CD14-positive monocyte (primary cell): ENCODE data around the gene ATG3. TPM values are rescaled to one million over a fixed set of nuclear protein-coding genes. Genes with fewer than 3 reads are reported as not detected.

ENCODE experiments used
- DNase-seq, 3 donors: peaks; one replicate each; pipeline ENCODE4 v3.0.0-alpha.2; 2011 to 2022
- H2AFZ ChIP-seq: 2 replicates; pipeline ENCODE4 v1.6.0; 2012; ENCODE audit warnings: mild to moderate bottlenecking, low read depth, low read length, inconsistent platforms; ENCODE audit not compliant: insufficient read depth, poor library complexity, severe bottlenecking
- H3K27ac ChIP-seq, 2 donors: 1 replicate in 1 of 2; 2 replicates in 1 of 2; pipeline ENCODE4 v1.5.1; 2012 to 2013; ENCODE audit warnings: low read length in 2 of 2, control low read depth in 1 of 2, inconsistent platforms in 1 of 2, low read depth in 1 of 2, mild to moderate bottlenecking in 1 of 2
- H3K27me3 ChIP-seq, 2 donors: one replicate each; pipeline versions ENCODE4 v1.6.0 to v1.6.1; 2011 to 2013; ENCODE audit warnings: low read length in 2 of 2; ENCODE audit not compliant: control insufficient read depth in 2 of 2, insufficient read depth in 2 of 2
- H3K36me3 ChIP-seq, 2 donors: replicated peaks in 1 of 2; 1 replicate in 1 of 2; 2 replicates in 1 of 2; pipeline versions ENCODE4 v1.5.1 to v1.6.1; 2012 to 2013; ENCODE audit warnings: low read length in 2 of 2, control low read depth in 1 of 2, inconsistent platforms in 1 of 2, mild to moderate bottlenecking in 1 of 2; ENCODE audit not compliant: insufficient read depth in 2 of 2, control insufficient read depth in 1 of 2
- H3K4me1 ChIP-seq, 2 donors: 1 replicate in 1 of 2; 2 replicates in 1 of 2; pipeline versions ENCODE4 v1.5.1 to v1.6.1; 2012 to 2013; ENCODE audit warnings: low read length in 2 of 2, control low read depth in 1 of 2, inconsistent platforms in 1 of 2, mild to moderate bottlenecking in 1 of 2, moderate library complexity in 1 of 2; ENCODE audit not compliant: insufficient read depth in 2 of 2, control insufficient read depth in 1 of 2
- H3K4me2 ChIP-seq: replicated peaks from 2 replicates; pipeline ENCODE3; 2012; ENCODE audit warnings: low read length, moderate library complexity, mild to moderate bottlenecking; ENCODE audit not compliant: poor library complexity, severe bottlenecking; ENCODE audit errors: extremely low read depth
- H3K4me3 ChIP-seq, 3 experiments: fragments of 200-600 bp in 1 of 3; sonication (generic) in 1 of 3; replicated peaks in 1 of 3; 1 replicate in 2 of 3; 2 replicates in 1 of 3; pipeline ENCODE4 v1.5.1; 2011 to 2013; ENCODE audit warnings: low read length in 3 of 3, mild to moderate bottlenecking in 3 of 3, control low read depth in 2 of 3, low read depth in 2 of 3, inconsistent platforms in 1 of 3, moderate library complexity in 1 of 3
- H3K79me2 ChIP-seq: 2 replicates; pipeline ENCODE4 v1.6.0; 2012; ENCODE audit warnings: mild to moderate bottlenecking, control low read depth, inconsistent platforms, low read length, moderate library complexity; ENCODE audit not compliant: insufficient read depth
- H3K9ac ChIP-seq: 2 replicates; pipeline ENCODE4 v1.6.0; 2017; ENCODE audit warnings: low read length, mild to moderate bottlenecking; ENCODE audit not compliant: insufficient read depth, poor library complexity, severe bottlenecking
- H3K9me3 ChIP-seq, 2 donors: replicated peaks in 1 of 2; 1 replicate in 1 of 2; 2 replicates in 1 of 2; pipeline versions ENCODE4 v1.5.1 to v1.6.1; 2012 to 2013; ENCODE audit warnings: low read length in 2 of 2, control low read depth in 1 of 2; ENCODE audit not compliant: control insufficient read depth in 1 of 2, insufficient read depth in 1 of 2
- H4K20me1 ChIP-seq: 2 replicates; pipeline ENCODE4 v1.6.0; 2012; ENCODE audit warnings: mild to moderate bottlenecking, low read length, control low read depth, moderate library complexity; ENCODE audit not compliant: insufficient read depth
- H3K27ac Mint-ChIP-seq, 7 donors: one replicate each; pipeline ENCODE4 v1.8.0; 2020; ENCODE audit warnings: mild to moderate bottlenecking in 7 of 7, mixed read lengths in 7 of 7, moderate library complexity in 6 of 7, inconsistent platforms in 2 of 7
- H3K27me3 Mint-ChIP-seq, 3 donors: one replicate each; pipeline ENCODE4 v1.8.0; 2021 to 2022; ENCODE audit warnings: low read depth in 3 of 3, mild to moderate bottlenecking in 3 of 3, mixed read lengths in 3 of 3, moderate library complexity in 3 of 3, inconsistent platforms in 1 of 3
- H3K36me3 Mint-ChIP-seq, 2 donors: one replicate each; pipeline ENCODE4 v1.8.0; 2020; ENCODE audit warnings: mixed read lengths in 2 of 2, inconsistent platforms in 1 of 2, mild to moderate bottlenecking in 1 of 2
- H3K4me1 Mint-ChIP-seq: one replicate; pipeline ENCODE4 v1.8.0; 2020; ENCODE audit warnings: mild to moderate bottlenecking, mixed read lengths
- H3K4me3 Mint-ChIP-seq, 2 donors: one replicate each; pipeline ENCODE4 v1.8.0; 2020; ENCODE audit warnings: mild to moderate bottlenecking in 2 of 2, mixed read lengths in 2 of 2, moderate library complexity in 1 of 2
- H3K9me3 Mint-ChIP-seq, 7 donors: one replicate each; pipeline ENCODE4 v1.8.0; 2020 to 2022; ENCODE audit warnings: mixed read lengths in 7 of 7, mild to moderate bottlenecking in 6 of 7, moderate library complexity in 6 of 7, inconsistent platforms in 2 of 7
- WGBS: methylation state at CpG from one replicate; pipeline ENCODE4 v1.1.5; 2013; ENCODE audit warnings: missing lambda C conversion rate; ENCODE audit not compliant: insufficient coverage; 5-methylcytosine and 5-hydroxymethylcytosine counted together
- intact Hi-C, 2 donors: fragments of 100-400 bp; cut with micrococcal nuclease; formaldehyde crosslinking; loops; one replicate each; pipeline versions ENCODE4 v1.15.0 to v1.15.1; 2023
- polyA plus RNA-seq, 3 donors: library from polyadenylated mRNA; depleted of rRNA in 1 of 3; unstranded in 2 of 3; stranded (reverse) in 1 of 3; fragments of 300-500 nt in 2 of 3; fragments of >200 nt in 1 of 3; fragmentation: Illumina TruSeq in 2 of 3; gene quantifications; 1 replicate in 2 of 3; 2 replicates in 1 of 3; pipeline ENCODE4 v1.2.3, GENCODE V29; 2012 to 2021
- TF ChIP-seq, protein P1 (sequence below): fragments of 200-600 bp; IDR thresholded peaks from one replicate; pipeline ENCODE4 v1.8.0; 2022; ENCODE audit warnings: antibody characterized with exemption, mild to moderate bottlenecking

The ATG3 gene
- polyA plus RNA-seq, 3 donors = 99.8 to 288 (median 226) TPM

DNA sequence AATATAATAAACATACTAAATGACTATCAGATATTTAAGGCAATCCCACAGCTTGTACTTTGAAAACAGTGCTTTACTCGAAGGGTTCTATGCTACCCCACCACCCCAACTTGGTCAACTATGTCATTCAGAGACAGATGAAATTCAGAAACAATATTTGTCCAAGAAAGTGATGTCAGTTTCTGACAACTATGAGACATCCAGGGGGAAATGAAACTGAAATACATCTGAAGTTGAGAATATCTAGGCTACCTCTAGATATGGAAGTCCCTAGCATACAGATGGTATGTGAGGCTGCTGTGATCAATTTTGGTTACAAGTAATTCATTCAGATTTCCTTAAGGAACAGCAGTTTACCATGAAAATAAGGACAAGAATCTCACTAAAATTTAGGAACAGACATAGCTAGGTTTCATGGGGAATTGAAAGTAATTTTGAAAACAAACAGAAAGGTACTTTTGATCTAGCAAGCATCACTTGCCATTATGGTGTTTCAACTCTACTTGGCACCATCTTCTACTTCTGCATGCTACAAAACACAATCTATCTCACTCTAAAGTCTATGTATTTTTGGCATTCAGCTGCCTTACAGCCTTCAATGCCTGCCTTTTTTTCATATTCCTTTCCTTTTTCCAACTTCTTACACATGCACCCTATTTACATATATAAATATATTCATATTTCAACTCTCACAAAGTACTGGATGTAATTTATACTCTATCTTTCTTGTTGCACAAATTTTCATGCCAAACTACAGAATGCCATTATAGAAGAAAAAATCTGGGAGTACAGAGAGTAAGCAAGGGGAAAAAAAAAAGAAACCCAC is 21.7 kb downstream of the ATG3 start:
- no peaks in the 10 kb centered on the region for H3K9me3 ChIP-seq
- no peaks in the 10 kb centered on the region for H3K27me3 ChIP-seq
- H3K9ac ChIP-seq = no peak overlapping the region
- peak overlapping the region in 1 of 2 donors; percentile 42 for H3K27ac ChIP-seq
- intact Hi-C loops = no loop called here
- peaks cover 81 to 99% of the 10 kb centered on the region in 2 donors for H3K36me3 ChIP-seq
- peaks cover 51% of the 10 kb centered on the region for H3K79me2 ChIP-seq
- H3K27me3 Mint-ChIP-seq = no peaks in the 10 kb centered on the region
- no peak overlapping the region for H3K4me3 ChIP-seq
- H3K4me3 Mint-ChIP-seq = no peak overlapping the region
- H3K27ac Mint-ChIP-seq = peak overlapping the region in 4 of 7 donors; percentile 26 to 70 (median 58)
- no peaks in the 10 kb centered on the region for H3K4me1 ChIP-seq
- peaks cover 96% of the 10 kb centered on the region for H4K20me1 ChIP-seq
- no CpG with 5 or more reads among the region's 1 CpG for WGBS
- no peak overlapping the region for H3K4me2 ChIP-seq
- no peaks in the 10 kb centered on the region for H3K9me3 Mint-ChIP-seq
- no peak for DNase-seq
- H3K36me3 Mint-ChIP-seq = peaks cover 74 to 84% of the 10 kb centered on the region in 2 donors
- no peak overlapping the region for H2AFZ ChIP-seq
- TF ChIP-seq, protein P1, sequence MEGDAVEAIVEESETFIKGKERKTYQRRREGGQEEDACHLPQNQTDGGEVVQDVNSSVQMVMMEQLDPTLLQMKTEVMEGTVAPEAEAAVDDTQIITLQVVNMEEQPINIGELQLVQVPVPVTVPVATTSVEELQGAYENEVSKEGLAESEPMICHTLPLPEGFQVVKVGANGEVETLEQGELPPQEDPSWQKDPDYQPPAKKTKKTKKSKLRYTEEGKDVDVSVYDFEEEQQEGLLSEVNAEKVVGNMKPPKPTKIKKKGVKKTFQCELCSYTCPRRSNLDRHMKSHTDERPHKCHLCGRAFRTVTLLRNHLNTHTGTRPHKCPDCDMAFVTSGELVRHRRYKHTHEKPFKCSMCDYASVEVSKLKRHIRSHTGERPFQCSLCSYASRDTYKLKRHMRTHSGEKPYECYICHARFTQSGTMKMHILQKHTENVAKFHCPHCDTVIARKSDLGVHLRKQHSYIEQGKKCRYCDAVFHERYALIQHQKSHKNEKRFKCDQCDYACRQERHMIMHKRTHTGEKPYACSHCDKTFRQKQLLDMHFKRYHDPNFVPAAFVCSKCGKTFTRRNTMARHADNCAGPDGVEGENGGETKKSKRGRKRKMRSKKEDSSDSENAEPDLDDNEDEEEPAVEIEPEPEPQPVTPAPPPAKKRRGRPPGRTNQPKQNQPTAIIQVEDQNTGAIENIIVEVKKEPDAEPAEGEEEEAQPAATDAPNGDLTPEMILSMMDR = no peak
- H3K4me1 Mint-ChIP-seq = peaks cover 14% of the 10 kb centered on the region

DNA sequence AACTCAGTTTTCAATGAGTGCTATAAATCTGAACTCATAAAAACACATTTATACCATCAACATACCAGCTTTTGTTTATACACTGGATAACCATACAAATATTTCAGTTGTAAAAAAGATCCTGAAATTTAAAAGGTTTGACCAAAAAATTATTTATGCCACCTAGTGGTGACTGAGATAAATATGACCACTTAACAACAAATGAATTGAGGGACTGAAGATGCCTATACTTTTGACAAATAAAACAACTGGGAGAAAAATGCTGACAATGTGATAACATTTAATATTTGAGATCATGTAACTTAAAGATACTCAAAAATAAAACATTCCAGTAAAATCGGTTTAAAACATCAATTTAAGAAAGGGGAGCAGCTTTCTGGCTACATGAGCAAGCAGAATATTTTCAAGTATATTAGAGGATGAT is 30.4 kb downstream of the ATG3 start:
- Histone ChIP-seq H3K27ac (no peak overlapping the region), H3K36me3 (peaks cover 92 to 98% of the 10 kb centered on the region in 2 donors), H3K4me1 (no peaks in the 10 kb centered on the region), H3K9ac (no peak overlapping the region), H3K4me3 (no peak overlapping the region), H3K79me2 (no peaks in the 10 kb centered on the region), H2AFZ (no peak overlapping the region), H3K9me3 (no peaks in the 10 kb centered on the region), H3K27me3 (no peaks in the 10 kb centered on the region), H3K4me2 (no peak overlapping the region), H4K20me1 (peaks cover 85% of the 10 kb centered on the region)
- DNase-seq = peak in 2 of 3 donors; percentile 14 to 32
- no peaks in the 10 kb centered on the region for H3K9me3 Mint-ChIP-seq
- no peaks in the 10 kb centered on the region for H3K4me1 Mint-ChIP-seq
- H3K27me3 Mint-ChIP-seq = no peaks in the 10 kb centered on the region
- no peak overlapping the region for H3K4me3 Mint-ChIP-seq
- no peak overlapping the region for H3K27ac Mint-ChIP-seq
- intact Hi-C loops = loop anchor here (5.0 kb wide), 1 partner anchor 419 kb away; no protein-coding TSS in a partner anchor
- TF ChIP-seq, protein P1 = peak; percentile 74
- no CpG with 5 or more reads among the region's 1 CpG for WGBS
- peaks cover 64 to 76% of the 10 kb centered on the region in 2 donors for H3K36me3 Mint-ChIP-seq
